Activated naive CD8-positive, alpha-beta T cell (primary cell): Measurements from ENCODE around the gene SETDB1.

Experiments used
- H3K27ac Mint-ChIP-seq: one replicate; pipeline ENCODE4 v1.8.0; 2021; ENCODE audit warnings: mixed read lengths
- H3K27me3 Mint-ChIP-seq: one replicate; pipeline ENCODE4 v1.8.0; 2021; ENCODE audit warnings: mixed read lengths
- H3K36me3 Mint-ChIP-seq: one replicate; pipeline ENCODE4 v1.8.0; 2021; ENCODE audit warnings: mixed read lengths
- H3K4me1 Mint-ChIP-seq: one replicate; pipeline ENCODE4 v1.8.0; 2021; ENCODE audit warnings: low read depth, mixed read lengths
- H3K4me3 Mint-ChIP-seq: one replicate; pipeline ENCODE4 v1.8.0; 2021; ENCODE audit warnings: mild to moderate bottlenecking, mixed read lengths
- H3K9me3 Mint-ChIP-seq: one replicate; pipeline ENCODE4 v1.8.0; 2021; ENCODE audit warnings: low read depth, mixed read lengths

SETDB1 gene

GRCh38 chr1:150999051-150999674 lies 73.0 kb downstream of the SETDB1 start:
- no peak overlapping the region for H3K4me3 Mint-ChIP-seq
- no peaks in the 10 kb centered on the region for H3K9me3 Mint-ChIP-seq
- peaks cover 5% of the 10 kb centered on the region for H3K36me3 Mint-ChIP-seq
- H3K27me3 Mint-ChIP-seq: no peaks in the 10 kb centered on the region
- peaks cover 44% of the 10 kb centered on the region for H3K4me1 Mint-ChIP-seq
- H3K27ac Mint-ChIP-seq: peak overlapping the region; percentile 22

- no peaks in the 10 kb centered on the region for H3K9me3 Mint-ChIP-seq
- H3K27ac Mint-ChIP-seq: no peak overlapping the region
- no peak overlapping the region for H3K4me3 Mint-ChIP-seq
- H3K36me3 Mint-ChIP-seq: peaks cover 5% of the 10 kb centered on the region
- no peaks in the 10 kb centered on the region for H3K27me3 Mint-ChIP-seq
- H3K4me1 Mint-ChIP-seq: peaks cover 50% of the 10 kb centered on the region
These were observed 73.8 kb downstream of the SETDB1 start for GRCh38 chr1:150999926-151000325.

GRCh38 chr1:151000408-151000807 lies 74.2 kb downstream of the SETDB1 start:
- no peaks in the 10 kb centered on the region for H3K9me3 Mint-ChIP-seq
- peaks cover 5% of the 10 kb centered on the region for H3K36me3 Mint-ChIP-seq
- H3K4me3 Mint-ChIP-seq: no peak overlapping the region
- no peaks in the 10 kb centered on the region for H3K27me3 Mint-ChIP-seq
- H3K27ac Mint-ChIP-seq: peak overlapping the region; percentile 11
- peaks cover 54% of the 10 kb centered on the region for H3K4me1 Mint-ChIP-seq

- Mint-ChIP-seq H3K4me1 (peaks cover 65% of the 10 kb centered on the region), H3K4me3 (peak overlapping the region; percentile 47), H3K27ac (peak overlapping the region; percentile 55), H3K27me3 (no peaks in the 10 kb centered on the region), H3K9me3 (no peaks in the 10 kb centered on the region), H3K36me3 (peaks cover 5% of the 10 kb centered on the region)
These were observed 75.4 kb downstream of the SETDB1 start for GRCh38 chr1:151001602-151002001.

- Mint-ChIP-seq H3K4me3 (peak overlapping the region; percentile 47), H3K4me1 (peaks cover 70% of the 10 kb centered on the region), H3K27ac (peak overlapping the region; percentile 55), H3K9me3 (no peaks in the 10 kb centered on the region), H3K36me3 (peaks cover 5% of the 10 kb centered on the region), H3K27me3 (no peaks in the 10 kb centered on the region)
These were observed 75.9 kb downstream of the SETDB1 start for GRCh38 chr1:151002051-151002450.

- peaks cover 75% of the 10 kb centered on the region for H3K4me1 Mint-ChIP-seq
- H3K36me3 Mint-ChIP-seq: peaks cover 5% of the 10 kb centered on the region
- no peaks in the 10 kb centered on the region for H3K27me3 Mint-ChIP-seq
- no peaks in the 10 kb centered on the region for H3K9me3 Mint-ChIP-seq
- peak overlapping the region; percentile 92 for H3K27ac Mint-ChIP-seq
- peak overlapping the region; percentile 84 for H3K4me3 Mint-ChIP-seq
These were observed 76.4 kb downstream of the SETDB1 start for GRCh38 chr1:151002611-151003010.

- H3K9me3 Mint-ChIP-seq: no peaks in the 10 kb centered on the region
- H3K27me3 Mint-ChIP-seq: no peaks in the 10 kb centered on the region
- H3K36me3 Mint-ChIP-seq: peaks cover 5% of the 10 kb centered on the region
- H3K27ac Mint-ChIP-seq: peak overlapping the region; percentile 92
- H3K4me3 Mint-ChIP-seq: peak overlapping the region; percentile 84
- peaks cover 81% of the 10 kb centered on the region for H3K4me1 Mint-ChIP-seq
These were observed 77.0 kb downstream of the SETDB1 start for GRCh38 chr1:151003180-151003579.

- Mint-ChIP-seq H3K36me3 (peaks cover 5% of the 10 kb centered on the region), H3K27ac (peak overlapping the region; percentile 96), H3K4me3 (peak overlapping the region; percentile 98), H3K4me1 (peaks cover 85% of the 10 kb centered on the region), H3K9me3 (no peaks in the 10 kb centered on the region), H3K27me3 (no peaks in the 10 kb centered on the region)
These were observed 79.7 kb downstream of the SETDB1 start for GRCh38 chr1:151005729-151006319.

- no peaks in the 10 kb centered on the region for H3K9me3 Mint-ChIP-seq
- peaks cover 7% of the 10 kb centered on the region for H3K36me3 Mint-ChIP-seq
- peaks cover 86% of the 10 kb centered on the region for H3K4me1 Mint-ChIP-seq
- H3K4me3 Mint-ChIP-seq: peak within 1 kb of the TSS; percentile 98
- H3K27me3 Mint-ChIP-seq: no peaks in the 10 kb centered on the region
- H3K27ac Mint-ChIP-seq: peak within 1 kb of the TSS; percentile 96
These were observed 80.3 kb downstream of the SETDB1 start, which contains the start of gene MINDY1 for GRCh38 chr1:151006327-151007052. Gene MINDY1 (minus strand): TSS chr1:151006902. CDS start chr1:151002617, 4,285 bp downstream.

- Mint-ChIP-seq H3K27ac (peak overlapping the region; percentile 96), H3K36me3 (peaks cover 2% of the 10 kb centered on the region), H3K4me3 (peak overlapping the region; percentile 98), H3K4me1 (peaks cover 81% of the 10 kb centered on the region), H3K27me3 (no peaks in the 10 kb centered on the region), H3K9me3 (no peaks in the 10 kb centered on the region)
These were observed 81.7 kb downstream of the SETDB1 start for GRCh38 chr1:151007853-151008243.

- peaks cover 82% of the 10 kb centered on the region for H3K4me1 Mint-ChIP-seq
- H3K36me3 Mint-ChIP-seq: peaks cover 2% of the 10 kb centered on the region
- no peaks in the 10 kb centered on the region for H3K9me3 Mint-ChIP-seq
These were observed 82.4 kb downstream of the SETDB1 start, which contains the start of gene PRUNE1 for GRCh38 chr1:151008244-151009205. Gene PRUNE1 (plus strand): TSS chr1:151008449. CDS start chr1:151008633, 184 bp downstream.

GRCh38 chr1:151009206-151009587 lies 83.0 kb downstream of the SETDB1 start:
- Mint-ChIP-seq H3K27ac (peak overlapping the region; percentile 96), H3K4me3 (peak overlapping the region; percentile 98), H3K36me3 (peaks cover 2% of the 10 kb centered on the region), H3K27me3 (no peaks in the 10 kb centered on the region), H3K9me3 (no peaks in the 10 kb centered on the region), H3K4me1 (peaks cover 78% of the 10 kb centered on the region)

More at GRCh38 chr1:151008244-151009205, 82.4 kb downstream of the SETDB1 start, which contains the start of gene PRUNE1:
- peak within 1 kb of the TSS; percentile 96 for H3K27ac Mint-ChIP-seq
- H3K4me3 Mint-ChIP-seq: peak within 1 kb of the TSS; percentile 98
- H3K27me3 Mint-ChIP-seq: no peaks in the 10 kb centered on the region

GRCh38 chr1:151009674-151010345 lies 83.6 kb downstream of the SETDB1 start:
- Mint-ChIP-seq H3K27me3 (no peaks in the 10 kb centered on the region), H3K4me1 (peaks cover 74% of the 10 kb centered on the region), H3K9me3 (no peaks in the 10 kb centered on the region), H3K4me3 (peak overlapping the region; percentile 98), H3K36me3 (peaks cover 2% of the 10 kb centered on the region), H3K27ac (peak overlapping the region; percentile 96)

- H3K4me1 Mint-ChIP-seq: peaks cover 69% of the 10 kb centered on the region
- H3K9me3 Mint-ChIP-seq: no peaks in the 10 kb centered on the region
- H3K27me3 Mint-ChIP-seq: no peaks in the 10 kb centered on the region
- H3K36me3 Mint-ChIP-seq: peaks cover 2% of the 10 kb centered on the region
- H3K27ac Mint-ChIP-seq: peak overlapping the region; percentile 96
- H3K4me3 Mint-ChIP-seq: peak overlapping the region; percentile 98
These were observed 84.2 kb downstream of the SETDB1 start for GRCh38 chr1:151010346-151010726.
